Endothelial cell of umbilical vein (primary cell): ENCODE measurements around the gene CTRB2. TPM values are rescaled to one million over a fixed set of nuclear protein-coding genes. Genes with fewer than 3 reads are reported as not detected.

Experiments used
- BruUV-seq: library from RNA; stranded (reverse); fragments of 400-500 nt; replicated peaks from 2 replicates; lab custom pipeline; 2021; lab: Mats Ljungman, UMichigan
- CTCF ChIA-PET: fragments of 300-600, 350-600 bp; sonication (Branson Sonifier 250); formaldehyde crosslinking; loops from one replicate; lab custom pipeline; 2021; ENCODE audit warnings: antibody characterized with exemption, inconsistent platforms; lab: Charles Lee
- POLR2A ChIA-PET: fragments of 300-600, 350-600 bp; sonication (Branson Sonifier 250); formaldehyde crosslinking; loops from one replicate; lab custom pipeline; 2021; ENCODE audit warnings: antibody characterized with exemption, inconsistent platforms; lab: Charles Lee
- DNase-seq: peaks from one replicate; pipeline ENCODE4 v3.0.0-alpha.2; 2011; ENCODE audit warnings: low read depth, low spot score
- FAIRE-seq: peaks from 2 replicates; lab custom pipeline; 2011; peaks lifted over from hg19 to GRCh38; lab: Jason Lieb, UNC
- H2AFZ ChIP-seq: 2 replicates; pipeline ENCODE4 v1.6.0; 2012; ENCODE audit warnings: low read depth, low read length, control low read depth, inconsistent platforms
- H3K27ac ChIP-seq: 2 replicates; pipeline ENCODE4 v1.5.1; 2011; ENCODE audit warnings: low read depth, mild to moderate bottlenecking, control low read depth, low read length, moderate library complexity; ENCODE audit not compliant: insufficient read depth
- H3K27me3 ChIP-seq, 2 experiments: 2 replicates each; pipeline versions ENCODE4 v1.6.0 to v1.6.1; 2011; ENCODE audit warnings: low read length in 2 of 2, mixed read lengths in 1 of 2; ENCODE audit not compliant: control insufficient read depth in 2 of 2, insufficient read depth in 2 of 2
- H3K36me3 ChIP-seq, 2 experiments: 2 replicates in 1 of 2; 3 replicates in 1 of 2; pipeline ENCODE4 v1.5.1; 2011; ENCODE audit warnings: low read length in 2 of 2, mild to moderate bottlenecking in 1 of 2, moderate library complexity in 1 of 2; ENCODE audit not compliant: control insufficient read depth in 2 of 2, insufficient read depth in 2 of 2; ENCODE audit errors: extremely low read depth in 1 of 2
- H3K4me1 ChIP-seq: 3 replicates; pipeline ENCODE4 v1.5.1; 2011; ENCODE audit warnings: mild to moderate bottlenecking, low read length; ENCODE audit not compliant: control insufficient read depth, insufficient read depth; ENCODE audit errors: extremely low read depth
- H3K4me2 ChIP-seq: 2 replicates; pipeline ENCODE4 v1.6.1; 2011; ENCODE audit warnings: low read length, control low read depth, mixed read lengths; ENCODE audit not compliant: insufficient read depth
- H3K4me3 ChIP-seq, 3 experiments: fragments of 200-600 bp in 1 of 3; sonication (generic), shearing (Covaris generic) in 1 of 3; replicated peaks in 1 of 3; 2 replicates each; pipeline ENCODE4 v1.5.1; 2011 to 2016; ENCODE audit warnings: control low read depth in 3 of 3, low read length in 3 of 3, mild to moderate bottlenecking in 2 of 3, inconsistent platforms in 1 of 3, low read depth in 1 of 3, moderate library complexity in 1 of 3; ENCODE audit not compliant: insufficient read depth in 1 of 3
- H3K79me2 ChIP-seq: 2 replicates; pipeline ENCODE4 v1.6.0; 2012; ENCODE audit warnings: low read length, inconsistent platforms; ENCODE audit not compliant: control insufficient read depth, insufficient read depth
- H3K9ac ChIP-seq: replicated peaks from 2 replicates; pipeline ENCODE3; 2011; ENCODE audit warnings: low read length, control low read depth; ENCODE audit not compliant: insufficient read depth; ENCODE audit errors: extremely low read depth
- H3K9me1 ChIP-seq: replicated peaks from 3 replicates; pipeline ENCODE4 v1.6.0; 2011; ENCODE audit warnings: mild to moderate bottlenecking, low read length; ENCODE audit not compliant: control insufficient read depth, insufficient read depth; ENCODE audit errors: extremely low read depth
- H3K9me3 ChIP-seq: replicated peaks from 2 replicates; pipeline ENCODE4 v1.5.1; 2012; ENCODE audit warnings: low read length, inconsistent platforms; ENCODE audit not compliant: control insufficient read depth, insufficient read depth
- H4K20me1 ChIP-seq: replicated peaks from 2 replicates; pipeline ENCODE3; 2011; ENCODE audit warnings: mild to moderate bottlenecking, low read length; ENCODE audit not compliant: control insufficient read depth, insufficient read depth; ENCODE audit errors: extremely low read depth
- EZH2 ChIP-seq: IDR thresholded peaks from 2 replicates; pipeline ENCODE4 v1.6.1; 2012; ENCODE audit warnings: borderline replicate concordance, low read depth, mild to moderate bottlenecking, moderate library complexity, low read length, inconsistent platforms; ENCODE audit not compliant: severe bottlenecking
- FOS ChIP-seq: IDR thresholded peaks from 2 replicates; pipeline ENCODE4 v1.6.1; 2011; ENCODE audit warnings: mild to moderate bottlenecking, low read length, moderate library complexity, borderline replicate concordance; ENCODE audit not compliant: insufficient read depth
- GATA2 ChIP-seq: IDR thresholded peaks from 2 replicates; pipeline ENCODE4 v1.7.0; 2011; ENCODE audit warnings: low read depth, mild to moderate bottlenecking, moderate library complexity, mixed read lengths, low read length; ENCODE audit not compliant: insufficient read length, insufficient read depth
- JUN ChIP-seq: IDR thresholded peaks from 2 replicates; pipeline ENCODE4 v1.6.1; 2011; ENCODE audit warnings: borderline replicate concordance, low read depth; ENCODE audit not compliant: insufficient read length, insufficient read depth
- MYC ChIP-seq: IDR thresholded peaks from one replicate; pipeline ENCODE4 v1.6.1; 2011; ENCODE audit warnings: mild to moderate bottlenecking, low read depth, low read length
- POLR2A ChIP-seq: IDR thresholded peaks from 2 replicates; pipeline ENCODE4 v1.6.1; 2012; ENCODE audit warnings: low read depth, mild to moderate bottlenecking, control low read depth, low read length
- POLR2AphosphoS5 ChIP-seq: IDR thresholded peaks from 2 replicates; pipeline ENCODE4 v1.6.1; 2012; ENCODE audit warnings: low read depth, mild to moderate bottlenecking, control low read depth, low read length, moderate library complexity; ENCODE audit not compliant: insufficient read depth
- dilution Hi-C: fragments of 300-500 bp; cut with MboI; formaldehyde crosslinking; loops from one replicate; pipeline ENCODE4 v1.15.0; 2019; ENCODE audit warnings: low sequenced_read_pairs; ENCODE audit not compliant: extremely low pct_ligation_motif_present
- intact Hi-C: fragments of 100-400 bp; cut with micrococcal nuclease; formaldehyde crosslinking; loops from one replicate; pipeline ENCODE4 v1.10.0; 2022
- polyA plus RNA-seq, 4 experiments: library from polyadenylated mRNA; depleted of rRNA in 3 of 4; stranded (reverse) in 3 of 4; unstranded in 1 of 4; fragments of >200 nt; gene quantifications; 2 replicates each; pipeline versions ENCODE4 v1.2.1 to v1.2.3, GENCODE V29; 2011 to 2012; ENCODE audit warnings: missing spikeins in 1 of 4
- total RNA-seq: library from RNA; stranded (reverse); gene quantifications from 2 replicates; pipeline ENCODE4 v1.2.3, GENCODE V29; 2021
- TF ChIP-seq, protein P1 (sequence below): IDR thresholded peaks from 2 replicates; pipeline ENCODE4 v1.6.1; 2011; ENCODE audit not compliant: insufficient read depth, insufficient read length
- TF ChIP-seq, protein P2 (sequence below), 2 donors: IDR thresholded peaks; 1 replicate in 1 of 2; 2 replicates in 1 of 2; pipeline ENCODE4 v1.5.1; 2011; ENCODE audit warnings: low read length in 2 of 2, mild to moderate bottlenecking in 2 of 2, moderate library complexity in 2 of 2, control low read depth in 1 of 2, inconsistent platforms in 1 of 2, low read depth in 1 of 2; ENCODE audit not compliant: insufficient read depth in 1 of 2; ENCODE audit errors: extremely low read depth in 1 of 2

The CTRB2 gene
- total and polyA plus RNA-seq, 2 donors (not counting 3 experiments of a cell fraction or from before 2014, with no cell fraction given), result not detected

DNA sequence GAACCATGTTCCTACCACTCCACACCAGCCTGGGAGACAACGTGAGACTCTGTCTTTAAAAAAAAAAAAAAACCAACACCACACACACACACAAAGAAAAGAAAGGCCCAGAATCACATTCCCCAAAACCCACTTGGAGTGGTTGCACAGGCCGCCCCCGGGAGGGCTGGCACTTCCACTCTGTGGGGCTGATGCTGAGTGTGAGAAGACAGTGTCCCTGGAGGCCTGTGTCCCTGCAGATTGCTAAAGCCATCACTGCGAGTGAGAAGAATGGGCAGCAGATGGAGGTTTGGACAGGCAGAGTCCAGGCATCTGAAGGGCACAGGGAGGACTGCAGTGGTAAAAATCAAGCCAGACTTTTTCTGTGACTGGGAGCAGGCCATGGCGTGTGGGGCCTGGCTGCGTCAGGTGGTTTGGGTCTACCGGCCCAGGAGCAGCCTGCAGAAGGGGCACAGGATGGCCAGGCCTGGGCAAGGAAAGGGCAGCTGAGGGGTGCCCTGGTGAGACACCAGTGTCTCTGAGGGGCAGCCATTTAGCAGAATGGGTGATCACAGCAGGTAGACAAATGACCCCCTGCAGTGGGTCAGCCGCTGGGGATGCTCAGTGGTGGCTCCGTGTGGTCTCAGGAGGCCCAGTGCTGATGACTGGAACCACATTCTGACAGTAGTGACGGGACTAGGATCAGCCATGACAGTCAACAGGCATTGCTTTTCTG, 13.1 kb downstream of the CTRB2 start:
- Histone ChIP-seq H4K20me1 (no peaks in the 10 kb centered on the region), H3K27me3 (peaks cover 7 to 9% of the 10 kb centered on the region in 2 experiments), H3K4me1 (peaks cover 2% of the 10 kb centered on the region), H3K27ac (no peak overlapping the region), H3K9ac (no peak overlapping the region), H3K79me2 (no peaks in the 10 kb centered on the region), H3K9me3 (no peaks in the 10 kb centered on the region), H3K36me3 (no peaks in the 10 kb centered on the region), H3K4me3 (no peak overlapping the region), H3K4me2 (no peak overlapping the region), H2AFZ (no peak overlapping the region), H3K9me1 (no peaks in the 10 kb centered on the region)
- no TSS peak for BruUV-seq
- CTCF ChIA-PET, result no interaction called here
- POLR2A ChIA-PET, result no interaction called here
- DNase-seq (no peak), FAIRE-seq (no peak)
- intact Hi-C loops (no loop called here), dilution Hi-C loops (no loop called here)
- no peak for TF ChIP-seq JUN
- no peak for TF ChIP-seq POLR2A
- TF ChIP-seq, protein P1, sequence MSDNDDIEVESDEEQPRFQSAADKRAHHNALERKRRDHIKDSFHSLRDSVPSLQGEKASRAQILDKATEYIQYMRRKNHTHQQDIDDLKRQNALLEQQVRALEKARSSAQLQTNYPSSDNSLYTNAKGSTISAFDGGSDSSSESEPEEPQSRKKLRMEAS, result no peak
- TF ChIP-seq POLR2AphosphoS5, result no peak
- TF ChIP-seq, protein P2, sequence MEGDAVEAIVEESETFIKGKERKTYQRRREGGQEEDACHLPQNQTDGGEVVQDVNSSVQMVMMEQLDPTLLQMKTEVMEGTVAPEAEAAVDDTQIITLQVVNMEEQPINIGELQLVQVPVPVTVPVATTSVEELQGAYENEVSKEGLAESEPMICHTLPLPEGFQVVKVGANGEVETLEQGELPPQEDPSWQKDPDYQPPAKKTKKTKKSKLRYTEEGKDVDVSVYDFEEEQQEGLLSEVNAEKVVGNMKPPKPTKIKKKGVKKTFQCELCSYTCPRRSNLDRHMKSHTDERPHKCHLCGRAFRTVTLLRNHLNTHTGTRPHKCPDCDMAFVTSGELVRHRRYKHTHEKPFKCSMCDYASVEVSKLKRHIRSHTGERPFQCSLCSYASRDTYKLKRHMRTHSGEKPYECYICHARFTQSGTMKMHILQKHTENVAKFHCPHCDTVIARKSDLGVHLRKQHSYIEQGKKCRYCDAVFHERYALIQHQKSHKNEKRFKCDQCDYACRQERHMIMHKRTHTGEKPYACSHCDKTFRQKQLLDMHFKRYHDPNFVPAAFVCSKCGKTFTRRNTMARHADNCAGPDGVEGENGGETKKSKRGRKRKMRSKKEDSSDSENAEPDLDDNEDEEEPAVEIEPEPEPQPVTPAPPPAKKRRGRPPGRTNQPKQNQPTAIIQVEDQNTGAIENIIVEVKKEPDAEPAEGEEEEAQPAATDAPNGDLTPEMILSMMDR (IDR thresholded peaks at IDR 0.05; ENCODE audit: extremely low read depth in 1 of 2, insufficient read depth in 1 of 2, low read depth in 1 of 2, low read length in 2 of 2), result no peak
- TF ChIP-seq MYC, result no peak
- no peak for TF ChIP-seq EZH2
- no peak for TF ChIP-seq GATA2
- TF ChIP-seq FOS, result no peak
